Activated naive CD4-positive, alpha-beta T cell treated with Interleukin-2 at 50 U/mL for 16 hours (primary cell): ENCODE data around the gene GBGT1.

Experiments used
- DNase-seq: peaks from one replicate; pipeline ENCODE4 v3.0.0-alpha.2; 2020

Gene GBGT1

DNA sequence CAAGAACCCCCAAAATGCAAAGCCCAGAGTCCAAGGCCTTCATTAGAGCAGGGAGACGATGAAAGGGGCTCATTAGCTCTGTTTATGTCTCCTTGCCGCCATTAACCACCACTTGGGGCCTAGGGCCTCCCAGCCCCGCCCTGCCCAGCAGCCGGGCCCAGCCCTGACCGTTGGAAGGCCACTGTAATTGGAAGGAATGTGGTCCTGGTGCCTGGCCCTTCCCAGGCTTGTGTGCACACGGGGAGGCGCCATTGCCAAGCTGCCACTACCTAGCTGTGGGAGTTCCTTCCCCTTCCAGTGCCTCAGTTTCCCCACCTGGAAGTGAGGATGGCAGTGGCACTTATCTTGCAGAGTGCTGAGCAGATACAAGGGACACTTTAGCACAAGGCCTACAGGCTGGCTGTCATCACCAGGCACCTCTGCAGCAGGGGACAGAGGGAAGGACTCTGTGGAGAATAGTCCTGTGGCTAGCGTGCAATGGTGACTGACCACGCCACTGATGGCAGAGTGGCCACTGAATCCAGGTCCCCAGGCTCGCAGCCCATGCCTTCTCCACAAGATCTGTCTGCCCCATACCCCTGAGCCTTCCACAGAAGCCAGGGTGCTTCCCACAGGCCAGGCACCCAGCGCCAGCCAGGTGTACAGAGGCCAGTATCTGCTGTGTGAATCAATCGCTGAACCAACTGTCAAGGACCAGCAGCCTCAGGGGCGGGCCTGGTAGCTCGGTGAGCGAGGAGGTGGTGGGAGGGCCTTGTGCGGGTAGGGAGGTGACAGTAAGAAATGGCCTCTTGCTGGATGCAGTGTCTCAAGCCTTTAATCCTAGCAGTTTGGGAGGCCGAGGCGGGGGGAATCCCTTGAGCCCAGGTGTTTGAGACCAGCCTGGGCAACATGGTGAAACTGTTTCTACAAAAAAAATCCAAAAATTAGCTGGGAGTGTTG, 20.8 kb downstream of the GBGT1 start:
- DNase-seq: peak; percentile 62

- DNase-seq: peak; percentile 78
Measured at GRCh38 chr9:133141833-133142595, 21.7 kb downstream of the GBGT1 start.

DNA sequence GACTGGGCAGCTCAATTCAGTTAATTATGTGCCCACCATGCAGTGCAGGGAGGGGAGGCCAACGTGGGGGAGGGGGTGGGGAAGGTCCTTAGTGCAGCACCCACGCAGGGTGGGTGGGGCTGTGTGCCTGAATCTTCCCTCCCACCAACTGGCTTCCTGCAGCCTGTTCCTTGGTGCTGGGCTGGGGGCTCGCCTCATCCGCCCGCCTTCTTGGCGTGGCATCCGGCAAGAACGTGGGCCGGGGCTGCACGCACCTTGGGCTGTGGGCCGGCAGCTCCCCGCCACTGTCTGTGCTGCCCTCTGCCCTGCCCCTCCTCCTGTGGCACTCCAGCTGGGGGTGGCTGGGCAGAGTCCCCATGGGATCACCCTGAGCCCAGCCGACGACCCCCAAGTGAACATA, 23.1 kb downstream of the GBGT1 start:
- no peak for DNase-seq

DNA sequence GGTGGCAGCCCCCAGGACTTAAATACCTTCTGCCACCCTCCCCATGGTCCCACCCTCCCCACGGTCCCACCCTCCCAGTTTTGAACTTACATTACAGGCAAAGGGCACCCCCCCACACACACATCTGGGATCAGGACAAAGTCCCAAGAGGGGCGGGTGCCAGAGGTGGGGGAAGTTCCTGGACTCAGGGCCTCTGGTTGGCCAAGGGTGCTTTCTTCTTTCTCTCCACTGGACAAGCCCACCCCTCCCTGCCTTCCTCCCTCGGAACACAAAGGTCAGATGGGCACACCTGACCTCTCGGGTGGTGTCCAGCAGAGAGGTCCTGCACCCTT, 23.6 kb downstream of the GBGT1 start:
- DNase-seq: no peak

- DNase-seq: no peak
Measured at GRCh38 chr9:133139246-133140173, 24.2 kb downstream of the GBGT1 start.

- peak; percentile 45 for DNase-seq
Measured at GRCh38 chr9:133137451-133138231, 26.1 kb downstream of the GBGT1 start.

DNA sequence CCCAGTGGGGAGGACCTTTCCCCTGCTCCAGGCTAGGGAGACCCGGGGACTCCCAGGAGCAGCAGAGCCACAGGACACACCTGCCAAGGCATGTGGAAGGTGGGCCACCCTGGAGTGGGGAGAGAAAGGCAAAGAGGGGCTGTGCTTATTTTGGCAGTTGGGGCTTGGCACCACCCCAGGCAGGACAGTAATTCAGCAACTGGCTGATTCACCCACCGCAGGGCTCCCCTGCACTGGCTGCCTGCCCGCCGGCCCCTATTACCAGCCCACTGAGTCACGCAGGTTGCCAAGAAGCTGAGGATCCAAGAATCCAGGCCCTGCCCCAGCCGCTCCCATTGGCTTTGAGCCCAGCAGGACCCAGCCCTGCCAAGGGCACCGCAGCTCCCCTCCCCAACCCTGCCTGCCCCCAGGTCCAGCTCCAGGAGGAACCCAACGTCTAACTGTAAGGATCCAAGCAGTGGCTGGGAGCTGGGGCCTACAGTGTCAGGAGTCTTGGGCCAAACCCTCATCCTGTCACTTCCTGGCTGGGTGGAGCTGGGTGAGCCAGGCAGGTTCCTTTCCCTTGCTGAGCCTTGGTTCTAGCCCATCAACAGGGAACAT, 28.5 kb downstream of the GBGT1 start:
- DNase-seq: peak; percentile 88

GRCh38 chr9:133134388-133135145, 29.1 kb downstream of the GBGT1 start:
- peak; percentile 41 for DNase-seq

DNA sequence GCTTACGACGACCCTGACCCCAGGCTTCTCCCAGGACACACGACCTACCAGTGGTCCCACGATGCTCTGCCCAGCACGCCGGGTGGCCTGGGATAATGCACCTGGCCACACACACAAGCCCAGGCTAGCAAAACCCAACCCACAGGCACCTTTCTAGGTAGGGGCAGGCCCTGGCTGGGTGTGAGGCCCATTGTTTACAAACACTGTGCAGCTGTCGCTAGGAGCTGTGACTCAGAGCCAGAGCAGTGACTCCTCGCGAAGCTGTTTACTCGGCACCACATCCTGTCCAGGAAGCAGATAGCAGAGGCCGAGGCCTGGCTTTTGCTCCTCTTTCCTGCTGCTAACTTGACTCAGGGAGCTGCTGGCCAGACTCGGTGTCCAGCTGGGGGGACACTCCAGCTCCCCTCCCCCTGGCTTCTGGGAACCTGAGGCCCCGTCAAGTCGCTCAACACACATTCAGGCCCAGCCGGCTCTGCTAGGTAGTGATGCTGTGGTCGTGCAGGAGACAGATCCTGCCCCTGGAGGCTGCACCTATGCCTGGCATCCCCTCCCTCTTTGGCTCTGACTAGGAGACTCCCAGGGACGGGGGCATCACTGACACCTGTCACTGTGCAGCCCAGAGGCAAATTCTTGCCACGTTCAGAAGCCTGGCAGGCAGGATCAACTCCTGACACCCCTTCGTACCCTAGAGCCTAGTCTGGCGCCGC, 29.9 kb downstream of the GBGT1 start:
- peak; percentile 91 for DNase-seq

DNA sequence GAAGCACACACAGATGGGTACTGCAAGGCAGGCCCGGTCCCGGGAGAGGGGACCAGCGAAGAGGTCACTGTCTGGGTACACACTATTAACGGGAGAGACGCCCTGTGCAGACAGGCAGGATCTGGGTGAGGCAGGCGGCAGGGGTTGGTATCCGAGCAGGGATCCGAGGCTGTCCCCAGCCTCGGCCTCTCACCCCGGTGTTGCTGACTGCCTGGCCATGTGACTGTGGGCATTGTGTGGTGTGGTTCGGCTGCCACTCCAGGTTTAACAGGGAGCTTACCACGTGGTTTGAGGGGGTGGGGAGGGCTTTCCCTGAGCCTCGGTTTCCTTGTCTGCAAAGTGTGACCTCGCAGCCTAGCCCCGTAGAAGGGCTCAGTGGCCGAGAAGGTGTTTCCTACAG, 31.5 kb downstream of the GBGT1 start:
- DNase-seq: no peak

DNA sequence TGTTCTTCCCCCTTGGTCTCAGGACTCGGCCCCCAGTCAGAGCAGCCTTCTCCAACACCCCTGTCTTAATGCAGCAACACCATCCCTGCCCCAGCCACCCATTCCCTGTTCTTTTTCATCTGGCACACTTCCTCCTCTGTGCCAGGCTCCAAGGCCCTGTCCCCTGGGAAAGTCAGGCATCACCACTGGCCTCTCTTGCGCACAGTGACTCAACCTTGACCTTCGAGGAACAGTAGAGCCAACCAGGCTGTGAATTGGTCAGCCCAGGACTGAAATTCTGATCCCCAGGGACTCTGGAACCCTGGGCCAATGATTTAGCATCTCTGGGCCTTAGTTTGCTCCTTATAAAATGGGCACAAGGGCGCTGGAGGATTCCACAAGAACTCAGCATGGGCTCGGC, 32.2 kb downstream of the GBGT1 start:
- DNase-seq: no peak

DNA sequence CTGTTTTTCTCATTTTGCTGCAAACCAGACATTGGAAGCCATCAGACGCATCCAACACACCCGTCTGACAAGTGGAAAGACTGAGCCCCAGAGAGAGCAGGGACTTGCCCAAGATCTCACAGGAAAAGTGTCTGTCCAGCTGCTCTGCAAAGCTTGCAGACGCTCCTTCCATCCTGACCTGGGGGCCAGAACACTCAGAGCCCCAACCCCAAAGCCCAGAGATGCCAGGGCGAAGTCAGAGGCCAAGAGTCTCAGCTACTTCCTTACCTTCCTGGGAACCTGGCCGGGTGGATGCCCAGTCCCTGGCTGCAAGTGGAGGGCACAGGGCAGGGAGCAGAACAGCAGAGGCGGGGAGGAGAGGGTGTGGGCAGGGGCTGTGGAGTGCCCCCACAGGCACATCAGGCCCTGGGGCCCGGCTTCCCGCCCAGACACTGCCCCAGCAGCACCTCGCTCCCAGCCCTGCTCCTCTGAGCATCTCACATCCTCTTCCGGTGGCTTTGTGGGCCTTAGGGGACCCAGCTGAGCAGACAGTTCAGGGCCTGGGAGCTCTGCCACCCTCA, 32.9 kb downstream of the GBGT1 start:
- DNase-seq: peak; percentile 59

- no peak for DNase-seq
Measured at GRCh38 chr9:133129001-133129795, 34.5 kb downstream of the GBGT1 start.

GRCh38 chr9:133128152-133128551, 35.6 kb downstream of the GBGT1 start:
- DNase-seq: no peak

GRCh38 chr9:133127340-133127981, 36.3 kb downstream of the GBGT1 start:
- peak; percentile 72 for DNase-seq

- no peak for DNase-seq
Measured at GRCh38 chr9:133126697-133127339, 36.9 kb downstream of the GBGT1 start.

DNA sequence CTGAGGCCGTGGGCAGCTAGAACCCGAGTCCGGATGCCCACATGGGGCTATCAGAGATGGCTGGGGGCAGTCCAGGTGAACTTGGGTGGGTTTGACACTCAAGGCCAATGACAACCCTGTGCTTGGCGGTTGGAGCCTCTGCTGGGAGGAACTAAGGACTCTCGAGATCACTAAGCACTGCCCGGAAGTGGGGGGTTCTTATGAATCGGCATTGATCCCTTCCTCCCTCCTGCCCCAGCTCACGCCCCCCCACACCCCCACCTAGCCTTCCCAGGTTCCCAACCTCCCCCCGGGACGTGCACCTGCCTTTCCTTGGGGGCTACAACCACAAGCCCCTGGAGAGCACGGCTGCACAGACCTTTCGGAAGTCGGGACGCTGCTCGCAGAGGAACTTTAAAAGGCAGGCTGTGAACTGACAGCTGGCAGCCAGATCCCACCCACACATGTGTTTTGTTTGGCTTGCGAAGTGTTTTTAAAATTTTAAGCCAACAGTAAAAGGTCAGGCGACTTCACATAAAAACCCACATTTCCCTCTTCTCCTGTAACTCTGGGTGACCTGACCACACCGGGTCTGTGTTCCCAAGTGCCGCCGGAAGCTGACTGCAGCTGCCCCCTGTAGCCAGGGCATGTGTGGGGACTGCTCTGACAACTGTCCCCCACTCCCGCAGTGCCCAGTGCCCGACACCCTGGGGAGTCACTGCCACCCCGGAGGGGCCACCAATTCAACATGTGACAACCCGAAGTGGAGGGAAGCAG, 37.6 kb downstream of the GBGT1 start:
- no peak for DNase-seq
